Lower leg skin (tissue), 4 donors: Measurements from ENCODE around the gene DUOXA2. TPM values are rescaled to one million over a fixed set of nuclear protein-coding genes. Genes with fewer than 3 reads are reported as not detected.

ENCODE experiments used
- DNase-seq, 2 donors: peaks; one replicate each; pipeline ENCODE4 v3.0.0-alpha.2; 2019; ENCODE audit warnings: low spot score in 2 of 2
- H3K4me3 ChIP-seq: fragments of 200-600 bp; sonication (generic); 2 replicates; pipeline ENCODE4 v1.5.1; 2017; ENCODE audit warnings: mild to moderate bottlenecking, low read depth; ENCODE audit not compliant: poor library complexity, severe bottlenecking
- POLR2A ChIP-seq, 2 donors: fragments of 450-650 bp; IDR thresholded peaks; one replicate each; pipeline ENCODE4 v1.6.1; 2016 to 2017; ENCODE audit warnings: antibody characterized with exemption in 2 of 2, mild to moderate bottlenecking in 1 of 2, moderate library complexity in 1 of 2
- WGBS, 2 donors: methylation state at CpG; one replicate each; pipeline ENCODE4 v1.1.5; 2018; 5-methylcytosine and 5-hydroxymethylcytosine counted together
- intact Hi-C: fragments of 100-400 bp; cut with DNase I; formaldehyde crosslinking; loops from one replicate; pipeline ENCODE4 v1.15.0; 2023; ENCODE audit warnings: low total_unique reads
- total RNA-seq, 4 donors: library from RNA; depleted of rRNA; stranded (reverse); fragments of >200 nt; gene quantifications; one replicate each; pipeline ENCODE4 v1.1.0, GENCODE V29; 2016
- TF ChIP-seq, protein P1 (sequence below), 3 donors: fragments of 450-650 bp; IDR thresholded peaks; one replicate each; pipeline ENCODE4 v1.5.1; 2016; ENCODE audit warnings: antibody characterized with exemption in 3 of 3, mild to moderate bottlenecking in 3 of 3, moderate library complexity in 2 of 3

The DUOXA2 gene
- total RNA-seq, 4 donors from 2014 or later, result not detected

DNA sequence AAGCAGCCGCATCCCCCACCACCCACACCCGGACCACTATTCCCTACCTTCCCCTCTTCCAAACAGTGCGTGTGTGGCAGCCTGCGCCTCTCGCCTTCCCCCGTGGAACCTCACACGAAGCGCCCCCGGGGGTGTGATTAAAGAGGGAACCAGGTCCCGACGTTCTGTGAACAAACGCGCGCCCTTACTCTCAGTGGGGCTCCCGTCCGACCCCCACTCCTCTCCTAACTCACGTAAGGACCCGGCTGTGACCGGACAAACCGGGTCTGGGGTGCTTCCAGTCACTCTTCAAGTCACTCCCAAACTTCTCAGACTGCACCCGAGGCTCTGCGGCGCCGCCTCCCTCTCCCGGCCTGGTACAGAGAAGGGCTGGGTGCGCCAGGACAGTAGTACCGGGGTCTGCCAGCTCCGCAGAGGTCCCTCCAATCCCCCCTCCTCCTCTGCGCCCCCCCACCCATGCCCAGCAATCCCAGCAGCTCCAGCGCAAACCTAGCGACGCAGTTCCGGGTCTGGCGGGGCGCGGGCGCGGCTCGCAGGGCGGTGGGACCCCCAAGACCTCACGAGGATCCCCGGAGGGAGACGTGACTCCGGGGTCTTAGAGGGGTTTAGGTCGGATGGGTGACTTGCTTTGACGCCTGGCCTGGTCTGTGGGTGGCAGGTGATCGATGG lies 15.0 kb downstream of the DUOXA2 start:
- intact Hi-C loops, result no loop called here
- WGBS, 2 donors, result 3 to 4% methylated on average over 37 to 46 of the region's 47 CpGs
- DNase-seq, result no peak
- peak overlapping the region; percentile 39 for H3K4me3 ChIP-seq
- TF ChIP-seq, protein P1, sequence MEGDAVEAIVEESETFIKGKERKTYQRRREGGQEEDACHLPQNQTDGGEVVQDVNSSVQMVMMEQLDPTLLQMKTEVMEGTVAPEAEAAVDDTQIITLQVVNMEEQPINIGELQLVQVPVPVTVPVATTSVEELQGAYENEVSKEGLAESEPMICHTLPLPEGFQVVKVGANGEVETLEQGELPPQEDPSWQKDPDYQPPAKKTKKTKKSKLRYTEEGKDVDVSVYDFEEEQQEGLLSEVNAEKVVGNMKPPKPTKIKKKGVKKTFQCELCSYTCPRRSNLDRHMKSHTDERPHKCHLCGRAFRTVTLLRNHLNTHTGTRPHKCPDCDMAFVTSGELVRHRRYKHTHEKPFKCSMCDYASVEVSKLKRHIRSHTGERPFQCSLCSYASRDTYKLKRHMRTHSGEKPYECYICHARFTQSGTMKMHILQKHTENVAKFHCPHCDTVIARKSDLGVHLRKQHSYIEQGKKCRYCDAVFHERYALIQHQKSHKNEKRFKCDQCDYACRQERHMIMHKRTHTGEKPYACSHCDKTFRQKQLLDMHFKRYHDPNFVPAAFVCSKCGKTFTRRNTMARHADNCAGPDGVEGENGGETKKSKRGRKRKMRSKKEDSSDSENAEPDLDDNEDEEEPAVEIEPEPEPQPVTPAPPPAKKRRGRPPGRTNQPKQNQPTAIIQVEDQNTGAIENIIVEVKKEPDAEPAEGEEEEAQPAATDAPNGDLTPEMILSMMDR (IDR thresholded peaks at IDR 0.05), result no peak
- no peak for TF ChIP-seq POLR2A (IDR thresholded peaks at IDR 0.05)

GRCh38 chr15:45129651-45130129 lies 15.6 kb downstream of the DUOXA2 start, which contains the start of the genes DUOX1 and DUOXA1:
DUOX1 (plus strand) TSS chr15:45129994; CDS start chr15:45131967, 1,973 bp downstream.
DUOXA1 (minus strand) TSS chr15:45129879; CDS start chr15:45123014, 6,865 bp downstream.
- intact Hi-C loops, result no loop called here
- WGBS, 2 donors, result 1 to 3% methylated on average over 12 to 35 of the region's 46 CpGs
- peak; percentile 57 to 93 for DNase-seq

DNA sequence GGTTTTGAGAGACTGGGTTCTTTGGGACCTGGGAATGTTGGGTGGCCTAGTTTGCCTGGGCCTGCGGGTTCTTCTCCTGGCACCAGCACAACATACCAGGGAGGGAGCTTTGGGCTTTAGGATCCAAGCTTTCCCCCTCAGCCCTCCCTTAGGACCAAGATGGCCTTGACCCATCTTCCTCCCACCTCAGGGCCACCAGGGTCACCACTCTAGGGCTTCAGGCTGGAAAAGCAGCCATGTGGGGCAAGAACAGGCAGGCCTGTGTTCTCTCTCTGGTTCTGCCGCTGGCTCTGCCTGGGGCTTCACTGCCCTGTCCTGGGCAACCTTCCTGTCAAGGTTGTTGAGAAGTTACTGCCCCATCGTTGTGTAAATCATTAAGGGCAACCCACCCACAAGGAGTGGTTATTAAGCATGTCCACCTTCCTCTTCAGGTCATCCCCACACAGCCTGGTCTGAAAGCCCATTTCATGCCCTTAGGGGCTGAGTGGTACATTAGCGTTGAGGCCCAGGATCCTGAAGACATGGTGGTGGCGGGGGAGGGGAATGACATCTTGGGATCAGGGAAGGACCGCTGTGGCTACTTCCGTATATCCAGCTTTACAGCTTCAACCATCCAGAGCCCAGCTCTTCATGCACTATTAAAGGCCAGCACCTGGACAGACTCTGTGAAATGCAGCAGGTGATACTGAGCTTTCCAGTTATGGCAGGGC lies 16.3 kb downstream of the DUOXA2 start:
- TF ChIP-seq, protein P1 (IDR thresholded peaks at IDR 0.05), result no peak
- no peak for TF ChIP-seq POLR2A (IDR thresholded peaks at IDR 0.05)
- WGBS, 2 donors, result 71 to 74% methylated on average over 7 of the region's 7 CpGs
- intact Hi-C loops, result no loop called here
- no peak overlapping the region for H3K4me3 ChIP-seq
- no peak for DNase-seq

More at GRCh38 chr15:45129651-45130129, 15.6 kb downstream of the DUOXA2 start, which contains the start of the genes DUOX1 and DUOXA1:
- TF ChIP-seq, protein P1 (IDR thresholded peaks at IDR 0.05), result no peak
- TF ChIP-seq POLR2A (IDR thresholded peaks at IDR 0.05), result no peak
- peak within 1 kb of the TSS; percentile 39 for H3K4me3 ChIP-seq

DNA sequence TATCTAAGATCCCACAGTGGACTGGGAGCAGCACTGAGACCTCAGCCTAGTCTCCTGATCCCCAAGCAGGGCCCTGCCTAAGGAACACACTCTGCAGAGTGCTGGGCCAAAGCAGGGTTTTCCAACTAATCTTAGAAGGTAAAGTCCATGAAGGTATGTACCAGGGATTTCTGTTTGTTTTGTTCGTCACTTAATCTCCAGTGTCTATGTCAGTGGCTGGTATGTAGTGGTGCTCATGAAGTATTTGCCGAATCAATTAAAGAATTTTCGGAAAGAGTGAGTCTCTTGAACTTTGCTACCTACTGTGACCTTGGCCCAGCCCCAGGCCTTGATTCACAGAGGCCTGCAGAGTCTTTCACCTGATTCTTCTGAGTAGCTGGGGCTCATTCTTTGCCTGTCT lies 17.4 kb downstream of the DUOXA2 start:
- DNase-seq, result no peak
- TF ChIP-seq POLR2A (IDR thresholded peaks at IDR 0.05), result no peak
- TF ChIP-seq, protein P1 (IDR thresholded peaks at IDR 0.05), result no peak
- WGBS, 2 donors, result 85 to 91% methylated on average over 3 of the region's 3 CpGs
- intact Hi-C loops, result no loop called here
- H3K4me3 ChIP-seq, result no peak overlapping the region

DNA sequence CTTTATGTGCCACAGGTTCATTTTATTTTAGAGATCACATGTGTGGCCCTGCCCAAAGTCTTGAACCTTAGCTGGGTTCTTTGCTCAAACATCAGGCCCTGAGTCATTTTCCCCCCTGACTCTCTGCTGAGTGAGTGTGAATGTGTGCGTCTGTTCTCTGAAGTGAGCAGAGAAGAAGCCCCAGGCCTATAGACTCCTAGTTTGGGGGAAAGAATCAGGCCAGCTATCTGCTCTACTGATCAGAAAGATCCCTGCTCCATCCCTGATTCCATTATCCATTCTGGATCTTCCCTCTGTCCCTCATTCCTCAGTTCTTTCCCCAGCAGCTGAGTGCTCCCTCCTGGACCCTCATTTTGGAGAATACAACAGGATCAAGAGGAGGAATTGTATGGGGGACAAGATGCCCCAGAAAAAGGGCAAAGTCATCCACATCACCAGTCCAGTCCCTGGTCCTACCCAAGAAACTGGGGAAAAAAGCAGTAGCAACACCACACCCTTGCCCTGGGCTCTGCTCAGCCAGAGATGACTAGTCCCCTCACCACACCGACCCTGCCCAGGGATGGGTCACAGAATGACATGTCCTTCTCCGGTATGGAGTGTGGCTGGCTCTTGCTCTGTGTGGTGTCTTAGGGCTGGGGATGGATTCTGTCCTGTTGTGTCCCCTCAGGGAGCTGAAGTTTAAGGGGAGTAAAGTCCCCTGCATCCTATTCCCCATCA lies 18.9 kb downstream of the DUOXA2 start:
- WGBS, 2 donors, result 58 to 62% methylated on average over 3 of the region's 3 CpGs

More for the DNA sequence above, 18.9 kb downstream of the DUOXA2 start:
- intact Hi-C loops, result no loop called here
- H3K4me3 ChIP-seq, result no peak overlapping the region
- no peak for DNase-seq
- TF ChIP-seq POLR2A (IDR thresholded peaks at IDR 0.05), result no peak
- TF ChIP-seq, protein P1 (IDR thresholded peaks at IDR 0.05), result no peak
